ENCODE data around the gene RNF215. TPM values are rescaled to one million over a fixed set of nuclear protein-coding genes. Genes with fewer than 3 reads are reported as not detected.

RNF215 gene
- total RNA-seq, 1 experiment from 2014 or later, result 24.0 TPM

- peaks cover 22% of the 10 kb centered on the region for H3F3A ChIP-seq (ENCODE audit: insufficient read depth, low read depth)
- no TSS peak for BruUV-seq (replicated peaks)
- H3K27me3 ChIP-seq (ENCODE audit: insufficient read depth, low read depth), result no peaks in the 10 kb centered on the region
- no peak overlapping the region for H3K27ac ChIP-seq
- H4K20me1 ChIP-seq (ENCODE audit: insufficient read depth), result no peaks in the 10 kb centered on the region
- no peak for TF ChIP-seq EZH2 (IDR thresholded peaks at IDR 0.05; ENCODE audit: low read depth)
- no peak for TF ChIP-seq CTCF (conservative IDR thresholded peaks at IDR 0.05)
- no peak overlapping the region for H3K4me3 ChIP-seq
- intact Hi-C loops (cut with micrococcal nuclease; ENCODE audit: unreplicated experiment), result loop anchor here (10.0 kb wide), 1 partner anchor 175 kb away; the partner anchor contains the start of gene TCN2
- POLR2A ChIA-PET (ENCODE audit: unreplicated experiment), result interaction anchor here (0.7 kb wide), 1 partner anchor 64 kb away, joined by 5 read pairs; no protein-coding TSS in a partner anchor
- H3K79me2 ChIP-seq (ENCODE audit: low read depth), result peaks cover 2% of the 10 kb centered on the region
- H3K36me3 ChIP-seq (ENCODE audit: low read depth), result no peaks in the 10 kb centered on the region
- H3K9me3 ChIP-seq (ENCODE audit: insufficient read depth, low read depth), result no peaks in the 10 kb centered on the region
- H3K4me2 ChIP-seq, result no peak overlapping the region
- H3K9me2 ChIP-seq (ENCODE audit: insufficient read depth), result no peaks in the 10 kb centered on the region
- H3K4me1 ChIP-seq (replicated peaks; ENCODE audit: insufficient read depth), result peaks cover 3% of the 10 kb centered on the region
- no peak for DNase-seq
- CTCF ChIA-PET, result no interaction called here
- no peak overlapping the region for H2AFZ ChIP-seq
Observed at GRCh38 chr22:30429887-30430286, 42.7 kb upstream of the RNF215 start.

GRCh38 chr22:30427871-30428270, 40.7 kb upstream of the RNF215 start:
- TF ChIP-seq CTCF (conservative IDR thresholded peaks at IDR 0.05), result no peak
- TF ChIP-seq EZH2 (IDR thresholded peaks at IDR 0.05; ENCODE audit: low read depth), result no peak
- Histone ChIP-seq H4K20me1 (ENCODE audit: insufficient read depth) (no peaks in the 10 kb centered on the region), H3K9me3 (ENCODE audit: insufficient read depth, low read depth) (no peaks in the 10 kb centered on the region), H3K4me3 (no peak overlapping the region), H3K4me2 (no peak overlapping the region), H3K4me1 (replicated peaks; ENCODE audit: insufficient read depth) (peaks cover 9% of the 10 kb centered on the region), H3K36me3 (ENCODE audit: low read depth) (no peaks in the 10 kb centered on the region), H3F3A (ENCODE audit: insufficient read depth, low read depth) (peaks cover 36% of the 10 kb centered on the region), H3K79me2 (ENCODE audit: low read depth) (peaks cover 5% of the 10 kb centered on the region), H3K27me3 (ENCODE audit: insufficient read depth, low read depth) (no peaks in the 10 kb centered on the region), H3K27ac (no peak overlapping the region), H3K9me2 (ENCODE audit: insufficient read depth) (no peaks in the 10 kb centered on the region), H2AFZ (no peak overlapping the region)
- POLR2A ChIA-PET (ENCODE audit: unreplicated experiment), result interaction anchor here (0.5 kb wide), 1 partner anchor 141 kb away, joined by 15 read pairs; no protein-coding TSS in a partner anchor
- CTCF ChIA-PET, result interaction anchor here (0.6 to 2.8 kb wide), 3 partner anchors 36 to 348 kb away, joined by 3 to 8 read pairs (median 5); no protein-coding TSS in a partner anchor
- intact Hi-C loops (cut with micrococcal nuclease; ENCODE audit: unreplicated experiment), result loop anchor here (10.0 kb wide), 1 partner anchor 177 kb away; the partner anchor contains the start of gene TCN2
- no peak for DNase-seq
- no TSS peak for BruUV-seq (replicated peaks)

- intact Hi-C loops (cut with micrococcal nuclease; ENCODE audit: unreplicated experiment), result loop anchor here (1.0 to 10.0 kb wide), 3 partner anchors 35 to 178 kb away; partner anchors contain the start of gene TCN2
- peak overlapping the region; percentile 70 for H3K4me3 ChIP-seq
- no TSS peak for BruUV-seq (replicated peaks)
- H4K20me1 ChIP-seq (ENCODE audit: insufficient read depth), result no peaks in the 10 kb centered on the region
- no peaks in the 10 kb centered on the region for H3K27me3 ChIP-seq (ENCODE audit: insufficient read depth, low read depth)
- peaks cover 19% of the 10 kb centered on the region for H3K4me1 ChIP-seq (replicated peaks; ENCODE audit: insufficient read depth)
- H3K4me2 ChIP-seq, result peak overlapping the region; percentile 88
- H3K79me2 ChIP-seq (ENCODE audit: low read depth), result peaks cover 14% of the 10 kb centered on the region
- H2AFZ ChIP-seq, result peak overlapping the region; percentile 83
- H3F3A ChIP-seq (ENCODE audit: insufficient read depth, low read depth), result peaks cover 47% of the 10 kb centered on the region
- H3K27ac ChIP-seq, result peak overlapping the region; percentile 93
- ChIA-PET CTCF (interaction anchor here (0.6 to 2.8 kb wide), 6 partner anchors 12 to 139 kb away, joined by 3 to 10 read pairs (median 5); partner anchors contain the start of gene CASTOR1), POLR2A (ENCODE audit: unreplicated experiment) (interaction anchor here (0.6 to 0.9 kb wide), 4 partner anchors 13 to 180 kb away, joined by 3 to 6 read pairs (median 4); partner anchors contain the start of gene TCN2)
- H3K36me3 ChIP-seq (ENCODE audit: low read depth), result no peaks in the 10 kb centered on the region
- no peaks in the 10 kb centered on the region for H3K9me3 ChIP-seq (ENCODE audit: insufficient read depth, low read depth)
- no peaks in the 10 kb centered on the region for H3K9me2 ChIP-seq (ENCODE audit: insufficient read depth)
- TF ChIP-seq CTCF (conservative IDR thresholded peaks at IDR 0.05) (peak; percentile 84), EZH2 (IDR thresholded peaks at IDR 0.05; ENCODE audit: low read depth) (no peak)
- peak; percentile 82 to 90 for DNase-seq
Observed at GRCh38 chr22:30426388-30427353, 39.5 kb upstream of the RNF215 start.
